K562 (cell line): ENCODE results near the gene NHLH1. TPM values are rescaled to one million over a fixed set of nuclear protein-coding genes. Genes with fewer than 3 reads are reported as not detected.

Experiments
- CREB5 ChIP-seq: fragments of 250-450 bp; sonication (Bioruptor Pico); IDR thresholded peaks from 2 replicates; pipeline ENCODE4 v1.5.0; 2020; ENCODE audit warnings: mild to moderate bottlenecking
- DMBX1 ChIP-seq: fragments of 250-450 bp; sonication (Bioruptor Pico); IDR thresholded peaks from 2 replicates; pipeline ENCODE4 v1.8.0; 2022; ENCODE audit warnings: inconsistent platforms, mild to moderate bottlenecking, moderate library complexity, borderline replicate concordance
- HNRNPLL ChIP-seq: fragments of 200-400 bp; formaldehyde crosslinking; IDR thresholded peaks from 2 replicates; pipeline ENCODE4 v1.6.1; 2017; ENCODE audit warnings: low read length, low read depth, mild to moderate bottlenecking; ENCODE audit not compliant: poor library complexity, severe bottlenecking
- KDM4B ChIP-seq, 2 experiments: fragments of 450-650 bp in 1 of 2; sonication (generic) in 1 of 2; IDR thresholded peaks; 2 replicates each; pipeline ENCODE4 v1.6.1; 2016 to 2017; ENCODE audit warnings: borderline replicate concordance in 2 of 2, antibody characterized with exemption in 1 of 2, low read depth in 1 of 2, mild to moderate bottlenecking in 1 of 2
- MECOM ChIP-seq: fragments of 250-450 bp; sonication (Bioruptor Pico); IDR thresholded peaks from 2 replicates; pipeline ENCODE4 v1.8.0; 2022; ENCODE audit warnings: inconsistent platforms
- MEF2D ChIP-seq: conservative IDR thresholded peaks from 2 replicates; pipeline ENCODE4 v1.6.1; 2016; ENCODE audit warnings: low read depth, missing genetic modification characterization, missing compliant biosample characterization
- MLLT1 ChIP-seq, 2 experiments: fragments of 450-650 bp; IDR thresholded peaks; 2 replicates each; pipeline ENCODE4 v1.6.1; 2016
- NCOR1 ChIP-seq: fragments of 450-650 bp; IDR thresholded peaks from 2 replicates; pipeline ENCODE4 v1.6.1; 2016; ENCODE audit warnings: mild to moderate bottlenecking, moderate library complexity
- PHB ChIP-seq: fragments of 250-450 bp; sonication (Bioruptor Pico); IDR thresholded peaks from 2 replicates; pipeline ENCODE4 v1.5.0; 2021
- TAF9B ChIP-seq: fragments of 450-650 bp; IDR thresholded peaks from 2 replicates; pipeline ENCODE4 v1.6.1; 2018; ENCODE audit warnings: mild to moderate bottlenecking; ENCODE audit not compliant: partially characterized antibody
- polyA plus RNA-seq, 8 experiments: library from polyadenylated mRNA; depleted of rRNA in 4 of 8; stranded (reverse) in 5 of 8; unstranded in 3 of 8; fragments of >200 nt; fragmentation: Nextera tagmentation in 2 of 8; fragmentation: Illumina TruSeq in 1 of 8; extraction: Ambion mirVana in 2 of 8; extraction: Trizol in 1 of 8; gene quantifications; 2 replicates each; pipeline versions ENCODE4 v1.2.1 to v1.2.3, GENCODE V29; 2011 to 2014; ENCODE audit warnings: inconsistent platforms in 1 of 8, missing spikeins in 1 of 8
- total RNA-seq, 7 experiments: library from RNA; depleted of rRNA in 6 of 7; stranded (reverse); fragments of >200 nt in 6 of 7; fragmentation: Illumina TruSeq in 2 of 7; extraction: Trizol in 2 of 7; gene quantifications; 2 replicates each; pipeline versions ENCODE4 v1.2.1 to v1.2.3, GENCODE V29; 2011 to 2021; ENCODE audit warnings: low replicate concordance in 1 of 7
- TF ChIP-seq, protein P1 (sequence below): fragments of 250-450 bp; sonication (Bioruptor Pico); IDR thresholded peaks from 2 replicates; pipeline ENCODE4 v1.5.0; 2021
- TF ChIP-seq, protein P2 (sequence below), 2 experiments: fragments of 450-650 bp in 1 of 2; sonication (generic) in 1 of 2; formaldehyde crosslinking in 1 of 2; IDR thresholded peaks; 2 replicates each; pipeline versions ENCODE4 v1.7.1 to v1.9.0; 2016 to 2022; ENCODE audit warnings: inconsistent platforms in 1 of 2, mild to moderate bottlenecking in 1 of 2, missing genetic modification reagents in 1 of 2

The NHLH1 gene
- total and polyA plus RNA-seq, 9 of the 15 experiments (the other 6 are each of a cell fraction or from before 2014, with no cell fraction given), result 0.09 to 1.3 (median 0.35) TPM; not detected in 1

- TF ChIP-seq, protein P1, sequence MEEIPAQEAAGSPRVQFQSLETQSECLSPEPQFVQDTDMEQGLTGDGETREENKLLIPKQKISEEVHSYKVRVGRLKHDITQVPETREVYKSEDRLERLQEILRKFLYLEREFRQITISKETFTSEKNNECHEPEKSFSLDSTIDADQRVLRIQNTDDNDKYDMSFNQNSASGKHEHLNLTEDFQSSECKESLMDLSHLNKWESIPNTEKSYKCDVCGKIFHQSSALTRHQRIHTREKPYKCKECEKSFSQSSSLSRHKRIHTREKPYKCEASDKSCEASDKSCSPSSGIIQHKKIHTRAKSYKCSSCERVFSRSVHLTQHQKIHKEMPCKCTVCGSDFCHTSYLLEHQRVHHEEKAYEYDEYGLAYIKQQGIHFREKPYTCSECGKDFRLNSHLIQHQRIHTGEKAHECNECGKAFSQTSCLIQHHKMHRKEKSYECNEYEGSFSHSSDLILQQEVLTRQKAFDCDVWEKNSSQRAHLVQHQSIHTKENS (CRISPR knock-in tag), result no peak
- TF ChIP-seq, protein P2, sequence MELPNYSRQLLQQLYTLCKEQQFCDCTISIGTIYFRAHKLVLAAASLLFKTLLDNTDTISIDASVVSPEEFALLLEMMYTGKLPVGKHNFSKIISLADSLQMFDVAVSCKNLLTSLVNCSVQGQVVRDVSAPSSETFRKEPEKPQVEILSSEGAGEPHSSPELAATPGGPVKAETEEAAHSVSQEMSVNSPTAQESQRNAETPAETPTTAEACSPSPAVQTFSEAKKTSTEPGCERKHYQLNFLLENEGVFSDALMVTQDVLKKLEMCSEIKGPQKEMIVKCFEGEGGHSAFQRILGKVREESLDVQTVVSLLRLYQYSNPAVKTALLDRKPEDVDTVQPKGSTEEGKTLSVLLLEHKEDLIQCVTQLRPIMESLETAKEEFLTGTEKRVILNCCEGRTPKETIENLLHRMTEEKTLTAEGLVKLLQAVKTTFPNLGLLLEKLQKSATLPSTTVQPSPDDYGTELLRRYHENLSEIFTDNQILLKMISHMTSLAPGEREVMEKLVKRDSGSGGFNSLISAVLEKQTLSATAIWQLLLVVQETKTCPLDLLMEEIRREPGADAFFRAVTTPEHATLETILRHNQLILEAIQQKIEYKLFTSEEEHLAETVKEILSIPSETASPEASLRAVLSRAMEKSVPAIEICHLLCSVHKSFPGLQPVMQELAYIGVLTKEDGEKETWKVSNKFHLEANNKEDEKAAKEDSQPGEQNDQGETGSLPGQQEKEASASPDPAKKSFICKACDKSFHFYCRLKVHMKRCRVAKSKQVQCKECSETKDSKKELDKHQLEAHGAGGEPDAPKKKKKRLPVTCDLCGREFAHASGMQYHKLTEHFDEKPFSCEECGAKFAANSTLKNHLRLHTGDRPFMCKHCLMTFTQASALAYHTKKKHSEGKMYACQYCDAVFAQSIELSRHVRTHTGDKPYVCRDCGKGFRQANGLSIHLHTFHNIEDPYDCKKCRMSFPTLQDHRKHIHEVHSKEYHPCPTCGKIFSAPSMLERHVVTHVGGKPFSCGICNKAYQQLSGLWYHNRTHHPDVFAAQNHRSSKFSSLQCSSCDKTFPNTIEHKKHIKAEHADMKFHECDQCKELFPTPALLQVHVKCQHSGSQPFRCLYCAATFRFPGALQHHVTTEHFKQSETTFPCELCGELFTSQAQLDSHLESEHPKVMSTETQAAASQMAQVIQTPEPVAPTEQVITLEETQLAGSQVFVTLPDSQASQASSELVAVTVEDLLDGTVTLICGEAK (IDR thresholded peaks at IDR 0.05), result peak; percentile 97
- TF ChIP-seq, protein P2 (CRISPR knock-in tag; IDR thresholded peaks at IDR 0.05), result no peak
- peak in 1 of 2 experiments; percentile 64; a peak in 3 of 4 replicates for TF ChIP-seq MLLT1 (IDR thresholded peaks at IDR 0.05)
- TF ChIP-seq NCOR1, result peak; percentile 30; the same call in 1 of the 2 replicates
- no peak for TF ChIP-seq HNRNPLL
- TF ChIP-seq PHB (CRISPR knock-in tag), result no peak
- TF ChIP-seq TAF9B, result peak; percentile 95
- no peak for TF ChIP-seq MECOM (CRISPR knock-in tag)
- TF ChIP-seq DMBX1 (CRISPR knock-in tag), result 0 out of 2 replicates have a peak, but pooled peaks have one; percentile 37
- peak in 1 of 2 experiments; percentile 94; a peak in 1 of 4 replicates for TF ChIP-seq KDM4B (IDR thresholded peaks at IDR 0.05; ENCODE audit: borderline replicate concordance in 2 of 2, low read depth in 1 of 2)
- 0 out of 2 replicates have a peak, but pooled peaks have one; percentile 15 for TF ChIP-seq MEF2D (tag)
- TF ChIP-seq CREB5 (CRISPR knock-in tag), result no peak
Measured at GRCh38 chr1:160342953-160343869, 23.7 kb upstream of the NHLH1 start, which contains the start of the genes COPA and NCSTN (continued).
